GM10266 (cell line): Measurements from ENCODE around the gene FBXW7.

ENCODE experiments used
- DNase-seq: peaks from one replicate; pipeline ENCODE4 v3.0.0; 2012; ENCODE audit errors: extremely low spot score
- TF ChIP-seq, protein P1 (sequence below): IDR thresholded peaks from 2 replicates; pipeline ENCODE4 v1.5.1; 2012; ENCODE audit warnings: mild to moderate bottlenecking, low read depth; ENCODE audit not compliant: control insufficient read depth, insufficient read depth; ENCODE audit errors: missing control alignments

FBXW7 gene

GRCh38 chr4:152455311-152455710 is 80.6 kb downstream of the FBXW7 start:
- DNase-seq: no peak
- TF ChIP-seq, protein P1, sequence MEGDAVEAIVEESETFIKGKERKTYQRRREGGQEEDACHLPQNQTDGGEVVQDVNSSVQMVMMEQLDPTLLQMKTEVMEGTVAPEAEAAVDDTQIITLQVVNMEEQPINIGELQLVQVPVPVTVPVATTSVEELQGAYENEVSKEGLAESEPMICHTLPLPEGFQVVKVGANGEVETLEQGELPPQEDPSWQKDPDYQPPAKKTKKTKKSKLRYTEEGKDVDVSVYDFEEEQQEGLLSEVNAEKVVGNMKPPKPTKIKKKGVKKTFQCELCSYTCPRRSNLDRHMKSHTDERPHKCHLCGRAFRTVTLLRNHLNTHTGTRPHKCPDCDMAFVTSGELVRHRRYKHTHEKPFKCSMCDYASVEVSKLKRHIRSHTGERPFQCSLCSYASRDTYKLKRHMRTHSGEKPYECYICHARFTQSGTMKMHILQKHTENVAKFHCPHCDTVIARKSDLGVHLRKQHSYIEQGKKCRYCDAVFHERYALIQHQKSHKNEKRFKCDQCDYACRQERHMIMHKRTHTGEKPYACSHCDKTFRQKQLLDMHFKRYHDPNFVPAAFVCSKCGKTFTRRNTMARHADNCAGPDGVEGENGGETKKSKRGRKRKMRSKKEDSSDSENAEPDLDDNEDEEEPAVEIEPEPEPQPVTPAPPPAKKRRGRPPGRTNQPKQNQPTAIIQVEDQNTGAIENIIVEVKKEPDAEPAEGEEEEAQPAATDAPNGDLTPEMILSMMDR: no peak

- TF ChIP-seq, protein P1: peak; percentile 48
- DNase-seq: no peak
Measured at GRCh38 chr4:152454398-152455011, 81.4 kb downstream of the FBXW7 start.

DNA sequence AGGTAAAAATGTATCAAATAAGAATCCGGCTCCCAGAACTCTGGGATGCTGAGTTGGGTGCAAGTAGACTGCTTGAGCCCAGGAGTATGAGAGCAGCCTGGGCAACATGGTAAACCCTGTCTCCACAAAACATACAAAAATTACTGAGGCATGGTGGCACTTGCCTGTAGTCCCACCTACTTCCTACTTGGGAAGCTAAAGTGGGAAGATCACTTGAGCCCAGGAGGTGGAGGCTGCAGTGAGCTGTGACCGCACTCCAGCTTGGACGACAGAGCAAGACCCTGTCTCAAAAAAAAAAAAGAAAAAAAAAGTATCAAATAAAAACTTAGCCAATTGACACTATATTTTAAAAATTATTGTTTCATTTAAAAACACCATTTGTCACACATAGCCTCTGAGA is 84.4 kb downstream of the FBXW7 start:
- TF ChIP-seq, protein P1: no peak
- DNase-seq: no peak

DNA sequence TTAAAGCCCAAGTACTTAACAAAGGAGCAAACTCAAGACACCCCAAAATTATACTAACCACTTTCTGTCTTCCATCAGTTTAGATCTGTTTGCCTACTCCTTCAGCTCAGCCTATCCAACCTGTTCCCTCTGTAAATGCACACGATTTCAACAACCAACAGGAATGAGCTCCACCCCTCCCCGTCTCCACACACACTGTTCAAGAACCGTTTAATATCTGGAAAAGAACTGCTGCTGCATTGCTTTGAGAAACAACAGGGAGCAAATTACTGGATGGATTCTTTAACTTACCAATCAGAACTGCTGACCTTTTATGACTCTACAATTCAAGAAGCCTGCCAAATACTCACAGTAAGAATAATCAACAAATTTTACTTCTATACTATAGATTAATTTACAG is 87.0 kb downstream of the FBXW7 start:
- TF ChIP-seq, protein P1: no peak
- DNase-seq: no peak

- TF ChIP-seq, protein P1: no peak
Measured at GRCh38 chr4:152448038-152448707, 87.7 kb downstream of the FBXW7 start.

DNA sequence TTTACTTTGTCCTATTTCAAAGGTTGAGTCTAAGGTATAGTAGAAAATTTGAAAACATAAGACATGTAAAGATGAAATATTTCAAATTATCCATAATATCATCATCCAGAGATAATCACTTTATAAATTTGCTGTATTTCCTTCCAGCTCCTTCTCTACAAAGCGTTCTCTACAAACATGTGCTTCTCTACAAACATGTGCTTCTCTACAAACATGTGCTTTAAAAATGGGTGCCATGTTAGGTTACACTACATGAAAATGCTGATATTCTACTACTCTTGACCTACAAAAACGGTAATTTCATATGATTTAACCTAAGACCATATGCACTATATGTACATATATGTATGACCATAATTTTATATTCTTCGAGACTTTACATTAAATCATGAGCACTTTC is 92.0 kb downstream of the FBXW7 start:
- TF ChIP-seq, protein P1: no peak
- no peak for DNase-seq

More at GRCh38 chr4:152448038-152448707, 87.7 kb downstream of the FBXW7 start:
- DNase-seq: no peak

DNA sequence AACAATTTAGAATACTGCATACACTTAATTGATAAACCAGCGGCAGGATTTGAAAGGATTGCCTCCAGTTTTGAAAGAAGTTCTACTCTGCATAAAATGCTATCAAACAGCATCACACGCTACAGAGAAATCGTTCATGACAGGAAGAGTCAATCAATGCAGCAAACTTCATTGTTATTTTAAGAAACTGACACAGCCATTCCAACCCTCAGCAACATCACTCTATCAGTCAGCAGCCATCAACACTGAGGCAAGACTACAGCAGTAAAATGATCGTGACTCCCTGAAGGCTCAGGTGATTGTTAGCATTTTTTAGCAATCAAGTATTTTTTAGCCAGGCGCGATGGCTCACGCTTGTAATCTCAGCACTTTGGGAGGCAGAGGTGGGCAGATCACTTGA is 98.3 kb downstream of the FBXW7 start:
- TF ChIP-seq, protein P1: no peak
- no peak for DNase-seq
